ENCODE data around the gene CDH2. TPM values are rescaled to one million over a fixed set of nuclear protein-coding genes. Genes with fewer than 3 reads are reported as not detected.

Gene CDH2
- total and polyA plus RNA-seq, 4 donors: 0.14 to 5.0 (median 0.87) TPM

DNA sequence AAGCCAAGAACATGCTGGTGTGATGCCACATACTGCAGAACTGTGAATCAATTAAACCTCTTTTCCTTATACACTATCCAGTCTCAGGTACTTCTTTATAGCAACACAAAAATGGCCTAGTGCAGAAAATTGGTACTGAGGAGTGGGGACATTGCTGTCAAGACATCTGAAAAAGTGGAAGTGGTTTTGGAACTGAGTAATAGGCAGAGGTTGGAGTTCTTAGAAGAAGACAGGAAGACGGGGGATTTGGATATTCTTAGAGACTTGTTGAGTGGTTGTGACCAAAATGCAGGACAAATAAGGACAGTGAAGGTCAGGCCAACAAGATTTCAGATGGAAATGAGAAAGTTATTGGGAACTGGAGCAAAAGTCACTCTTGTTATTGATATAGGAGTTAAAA lies 31.3 kb upstream of the CDH2 start:
- no peak for DNase-seq
- 24 to 62% methylated on average over 1 of the region's 1 CpG for WGBS, 2 donors

GRCh38 chr18:28204154-28204553 lies 27.2 kb upstream of the CDH2 start:
- Histone ChIP-seq H3K4me1 (ENCODE audit: control insufficient read depth in 5 of 5, insufficient read depth in 5 of 5, low read length in 5 of 5) (no peaks in the 10 kb centered on the region), H3K36me3 (ENCODE audit: control insufficient read depth in 4 of 4, insufficient read depth in 4 of 4, low read length in 4 of 4) (no peaks in the 10 kb centered on the region), H3K27ac (ENCODE audit: low read depth in 1 of 2, low read length in 1 of 2) (no peak overlapping the region), H3K27me3 (ENCODE audit: control insufficient read depth in 3 of 3, insufficient read depth in 3 of 3, low read length in 2 of 3) (no peaks in the 10 kb centered on the region), H3K9ac (ENCODE audit: insufficient read depth in 1 of 2, low read length in 2 of 2) (no peak overlapping the region), H3K4me3 (no peak overlapping the region), H3K9me3 (ENCODE audit: control insufficient read depth in 4 of 4, insufficient read depth in 3 of 4, low read length in 3 of 4) (no peaks in the 10 kb centered on the region)
- DNase-seq: peak in 2 of 3 donors; percentile 21 to 33
- no peak for TF ChIP-seq CTCF (IDR thresholded peaks at IDR 0.05; ENCODE audit: control extremely low read depth, extremely low read depth)
- WGBS, 2 donors: 8 to 19% methylated on average over 1 of the region's 1 CpG
- no peak for ATAC-seq (ENCODE audit: insufficient read depth, low FRiP score)

More for the DNA sequence above, 31.3 kb upstream of the CDH2 start:
- Histone ChIP-seq H3K9me3 (ENCODE audit: control insufficient read depth in 4 of 4, insufficient read depth in 3 of 4, low read length in 3 of 4) (no peaks in the 10 kb centered on the region), H3K36me3 (ENCODE audit: control insufficient read depth in 4 of 4, insufficient read depth in 4 of 4, low read length in 4 of 4) (no peaks in the 10 kb centered on the region), H3K27ac (ENCODE audit: low read depth in 1 of 2, low read length in 1 of 2) (no peak overlapping the region), H3K4me3 (no peak overlapping the region), H3K4me1 (ENCODE audit: control insufficient read depth in 5 of 5, insufficient read depth in 5 of 5, low read length in 5 of 5) (no peaks in the 10 kb centered on the region), H3K27me3 (ENCODE audit: control insufficient read depth in 3 of 3, insufficient read depth in 3 of 3, low read length in 2 of 3) (no peaks in the 10 kb centered on the region), H3K9ac (ENCODE audit: insufficient read depth in 1 of 2, low read length in 2 of 2) (no peak overlapping the region)
- no peak for ATAC-seq (ENCODE audit: insufficient read depth, low FRiP score)
- TF ChIP-seq CTCF (IDR thresholded peaks at IDR 0.05; ENCODE audit: control extremely low read depth, extremely low read depth): no peak

DNA sequence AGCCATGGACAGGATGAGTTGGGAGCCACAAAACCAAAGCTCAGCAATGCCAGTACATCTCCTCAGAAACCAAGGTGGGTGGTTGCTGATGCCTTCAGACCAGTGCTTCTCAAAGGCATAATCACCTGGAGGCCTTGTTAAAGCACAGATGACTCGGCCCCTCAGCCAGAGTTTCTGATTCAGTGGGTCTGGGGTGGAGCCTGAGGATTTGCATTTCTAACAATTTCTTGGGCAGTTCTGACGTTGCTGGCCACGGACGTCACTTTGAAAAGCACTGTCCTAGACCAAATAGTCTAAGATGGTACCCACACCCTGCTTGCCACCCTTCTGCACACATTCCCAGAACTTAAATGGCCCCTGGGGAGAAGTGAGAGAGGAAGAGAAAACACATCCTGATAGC lies 24.1 kb upstream of the CDH2 start:
- H3K27me3 ChIP-seq (ENCODE audit: control insufficient read depth in 3 of 3, insufficient read depth in 3 of 3, low read length in 2 of 3): no peaks in the 10 kb centered on the region
- no peak overlapping the region for H3K9ac ChIP-seq (ENCODE audit: insufficient read depth in 1 of 2, low read length in 2 of 2)
- DNase-seq (no peak), ATAC-seq (ENCODE audit: insufficient read depth, low FRiP score) (no peak)
- no peaks in the 10 kb centered on the region for H3K36me3 ChIP-seq (ENCODE audit: control insufficient read depth in 4 of 4, insufficient read depth in 4 of 4, low read length in 4 of 4)
- no peaks in the 10 kb centered on the region for H3K4me1 ChIP-seq (ENCODE audit: control insufficient read depth in 5 of 5, insufficient read depth in 5 of 5, low read length in 5 of 5)
- TF ChIP-seq CTCF (IDR thresholded peaks at IDR 0.05; ENCODE audit: control extremely low read depth, extremely low read depth): no peak
- no peaks in the 10 kb centered on the region for H3K9me3 ChIP-seq (ENCODE audit: control insufficient read depth in 4 of 4, insufficient read depth in 3 of 4, low read length in 3 of 4)
- H3K4me3 ChIP-seq: no peak overlapping the region
- no peak overlapping the region for H3K27ac ChIP-seq (ENCODE audit: low read depth in 1 of 2, low read length in 1 of 2)
- 78 to 82% methylated on average over 4 of the region's 4 CpGs for WGBS, 2 donors

- Histone ChIP-seq H3K9ac (ENCODE audit: insufficient read depth in 1 of 2, low read length in 2 of 2) (no peak overlapping the region), H3K27me3 (ENCODE audit: control insufficient read depth in 3 of 3, insufficient read depth in 3 of 3, low read length in 2 of 3) (no peaks in the 10 kb centered on the region), H3K9me3 (ENCODE audit: control insufficient read depth in 4 of 4, insufficient read depth in 3 of 4, low read length in 3 of 4) (no peaks in the 10 kb centered on the region), H3K36me3 (ENCODE audit: control insufficient read depth in 4 of 4, insufficient read depth in 4 of 4, low read length in 4 of 4) (no peaks in the 10 kb centered on the region), H3K27ac (ENCODE audit: low read depth in 1 of 2, low read length in 1 of 2) (no peak overlapping the region), H3K4me1 (ENCODE audit: control insufficient read depth in 5 of 5, insufficient read depth in 5 of 5, low read length in 5 of 5) (no peaks in the 10 kb centered on the region), H3K4me3 (no peak overlapping the region)
- WGBS, 2 donors: 87 to 90% methylated on average over 5 of the region's 5 CpGs
- ATAC-seq (ENCODE audit: insufficient read depth, low FRiP score) (no peak), DNase-seq (no peak)
- TF ChIP-seq CTCF (IDR thresholded peaks at IDR 0.05; ENCODE audit: control extremely low read depth, extremely low read depth): no peak
Observed at GRCh38 chr18:28198620-28199019, 21.7 kb upstream of the CDH2 start.
